ENCODE results near the gene RPL23. TPM values are rescaled to one million over a fixed set of nuclear protein-coding genes. Genes with fewer than 3 reads are reported as not detected.

RPL23 gene
- total and polyA plus RNA-seq, 9 of the 15 experiments (the other 6 are each of a cell fraction or from before 2014, with no cell fraction given) = 1,745 to 3,667 (median 3,096) TPM

DNA sequence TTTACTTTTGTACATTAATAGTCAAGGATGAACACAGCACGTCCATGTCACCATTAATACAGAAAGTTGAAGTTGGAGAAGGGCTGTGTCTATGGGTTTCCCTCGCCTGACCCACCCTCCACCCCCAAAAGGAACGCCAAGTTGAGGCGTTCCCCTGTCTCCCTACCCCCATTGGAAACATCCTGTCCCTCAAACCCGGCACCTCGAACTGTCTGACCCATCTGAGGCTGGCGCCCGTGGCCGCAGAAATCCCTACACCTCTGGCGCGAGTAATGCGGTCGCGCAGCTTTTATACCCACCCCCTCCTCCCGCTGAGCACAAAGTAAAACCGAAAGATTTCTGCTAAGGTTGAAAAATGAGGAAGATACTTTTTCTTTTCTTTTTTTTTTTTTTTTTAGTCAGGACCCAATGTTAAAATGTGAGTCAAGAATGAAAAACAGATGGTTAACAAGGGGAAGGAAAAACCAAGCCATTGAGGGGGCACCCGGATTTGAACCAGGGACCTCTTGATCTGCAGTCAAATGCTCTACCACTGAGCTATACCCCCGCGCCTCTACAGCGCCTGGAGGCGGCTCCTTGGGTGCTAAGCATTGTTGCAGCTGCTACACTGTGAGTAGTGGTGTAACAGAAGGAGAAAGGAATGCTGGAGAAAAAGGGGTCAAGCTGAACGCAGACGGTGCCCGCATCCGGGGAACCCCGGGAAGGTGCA, 15.4 kb upstream of the RPL23 start (continued):
- TF ChIP-seq, protein P1, sequence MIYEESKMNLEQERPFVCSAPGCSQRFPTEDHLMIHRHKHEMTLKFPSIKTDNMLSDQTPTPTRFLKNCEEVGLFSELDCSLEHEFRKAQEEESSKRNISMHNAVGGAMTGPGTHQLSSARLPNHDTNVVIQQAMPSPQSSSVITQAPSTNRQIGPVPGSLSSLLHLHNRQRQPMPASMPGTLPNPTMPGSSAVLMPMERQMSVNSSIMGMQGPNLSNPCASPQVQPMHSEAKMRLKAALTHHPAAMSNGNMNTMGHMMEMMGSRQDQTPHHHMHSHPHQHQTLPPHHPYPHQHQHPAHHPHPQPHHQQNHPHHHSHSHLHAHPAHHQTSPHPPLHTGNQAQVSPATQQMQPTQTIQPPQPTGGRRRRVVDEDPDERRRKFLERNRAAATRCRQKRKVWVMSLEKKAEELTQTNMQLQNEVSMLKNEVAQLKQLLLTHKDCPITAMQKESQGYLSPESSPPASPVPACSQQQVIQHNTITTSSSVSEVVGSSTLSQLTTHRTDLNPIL (CRISPR knock-in tag; IDR thresholded peaks at IDR 0.05) = no peak
- TF ChIP-seq ZNF668 (CRISPR knock-in tag; IDR thresholded peaks at IDR 0.05) = no peak
- TF ChIP-seq CREB1 (IDR thresholded peaks at IDR 0.05) = no peak
- no peak for TF ChIP-seq CREB1 (CRISPR knock-in tag; IDR thresholded peaks at IDR 0.05)
- TF ChIP-seq, protein P2, sequence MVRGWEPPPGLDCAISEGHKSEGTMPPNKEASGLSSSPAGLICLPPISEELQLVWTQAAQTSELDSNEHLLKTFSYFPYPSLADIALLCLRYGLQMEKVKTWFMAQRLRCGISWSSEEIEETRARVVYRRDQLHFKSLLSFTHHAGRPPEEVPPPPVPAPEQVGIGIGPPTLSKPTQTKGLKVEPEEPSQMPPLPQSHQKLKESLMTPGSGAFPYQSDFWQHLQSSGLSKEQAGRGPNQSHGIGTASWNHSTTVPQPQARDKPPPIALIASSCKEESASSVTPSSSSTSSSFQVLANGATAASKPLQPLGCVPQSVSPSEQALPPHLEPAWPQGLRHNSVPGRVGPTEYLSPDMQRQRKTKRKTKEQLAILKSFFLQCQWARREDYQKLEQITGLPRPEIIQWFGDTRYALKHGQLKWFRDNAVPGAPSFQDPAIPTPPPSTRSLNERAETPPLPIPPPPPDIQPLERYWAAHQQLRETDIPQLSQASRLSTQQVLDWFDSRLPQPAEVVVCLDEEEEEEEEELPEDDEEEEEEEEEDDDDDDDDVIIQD (CRISPR knock-in tag; IDR thresholded peaks at IDR 0.05) = no peak
- TF ChIP-seq ZNF41 (CRISPR knock-in tag; conservative IDR thresholded peaks at IDR 0.05) = no peak
- no peak for TF ChIP-seq SETDB1 (IDR thresholded peaks at IDR 0.05; ENCODE audit: low read length)
- no peak for TF ChIP-seq CHD4 (IDR thresholded peaks at IDR 0.05; ENCODE audit: insufficient read depth, insufficient replicate concordance, low read depth, low read length, poor library complexity, severe bottlenecking)
- TF ChIP-seq, protein P3, sequence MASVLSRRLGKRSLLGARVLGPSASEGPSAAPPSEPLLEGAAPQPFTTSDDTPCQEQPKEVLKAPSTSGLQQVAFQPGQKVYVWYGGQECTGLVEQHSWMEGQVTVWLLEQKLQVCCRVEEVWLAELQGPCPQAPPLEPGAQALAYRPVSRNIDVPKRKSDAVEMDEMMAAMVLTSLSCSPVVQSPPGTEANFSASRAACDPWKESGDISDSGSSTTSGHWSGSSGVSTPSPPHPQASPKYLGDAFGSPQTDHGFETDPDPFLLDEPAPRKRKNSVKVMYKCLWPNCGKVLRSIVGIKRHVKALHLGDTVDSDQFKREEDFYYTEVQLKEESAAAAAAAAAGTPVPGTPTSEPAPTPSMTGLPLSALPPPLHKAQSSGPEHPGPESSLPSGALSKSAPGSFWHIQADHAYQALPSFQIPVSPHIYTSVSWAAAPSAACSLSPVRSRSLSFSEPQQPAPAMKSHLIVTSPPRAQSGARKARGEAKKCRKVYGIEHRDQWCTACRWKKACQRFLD (CRISPR knock-in tag; IDR thresholded peaks at IDR 0.05) = no peak
- no peak for TF ChIP-seq ETV5 (CRISPR knock-in tag; IDR thresholded peaks at IDR 0.05; ENCODE audit: low read depth)
- TF ChIP-seq, protein P4, sequence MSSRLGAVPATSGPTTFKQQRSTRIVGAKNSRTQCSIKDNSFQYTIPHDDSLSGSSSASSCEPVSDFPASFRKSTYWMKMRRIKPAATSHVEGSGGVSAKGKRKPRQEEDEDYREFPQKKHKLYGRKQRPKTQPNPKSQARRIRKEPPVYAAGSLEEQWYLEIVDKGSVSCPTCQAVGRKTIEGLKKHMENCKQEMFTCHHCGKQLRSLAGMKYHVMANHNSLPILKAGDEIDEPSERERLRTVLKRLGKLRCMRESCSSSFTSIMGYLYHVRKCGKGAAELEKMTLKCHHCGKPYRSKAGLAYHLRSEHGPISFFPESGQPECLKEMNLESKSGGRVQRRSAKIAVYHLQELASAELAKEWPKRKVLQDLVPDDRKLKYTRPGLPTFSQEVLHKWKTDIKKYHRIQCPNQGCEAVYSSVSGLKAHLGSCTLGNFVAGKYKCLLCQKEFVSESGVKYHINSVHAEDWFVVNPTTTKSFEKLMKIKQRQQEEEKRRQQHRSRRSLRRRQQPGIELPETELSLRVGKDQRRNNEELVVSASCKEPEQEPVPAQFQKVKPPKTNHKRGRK (tag; IDR thresholded peaks at IDR 0.05) = no peak
- TF ChIP-seq, protein P5, sequence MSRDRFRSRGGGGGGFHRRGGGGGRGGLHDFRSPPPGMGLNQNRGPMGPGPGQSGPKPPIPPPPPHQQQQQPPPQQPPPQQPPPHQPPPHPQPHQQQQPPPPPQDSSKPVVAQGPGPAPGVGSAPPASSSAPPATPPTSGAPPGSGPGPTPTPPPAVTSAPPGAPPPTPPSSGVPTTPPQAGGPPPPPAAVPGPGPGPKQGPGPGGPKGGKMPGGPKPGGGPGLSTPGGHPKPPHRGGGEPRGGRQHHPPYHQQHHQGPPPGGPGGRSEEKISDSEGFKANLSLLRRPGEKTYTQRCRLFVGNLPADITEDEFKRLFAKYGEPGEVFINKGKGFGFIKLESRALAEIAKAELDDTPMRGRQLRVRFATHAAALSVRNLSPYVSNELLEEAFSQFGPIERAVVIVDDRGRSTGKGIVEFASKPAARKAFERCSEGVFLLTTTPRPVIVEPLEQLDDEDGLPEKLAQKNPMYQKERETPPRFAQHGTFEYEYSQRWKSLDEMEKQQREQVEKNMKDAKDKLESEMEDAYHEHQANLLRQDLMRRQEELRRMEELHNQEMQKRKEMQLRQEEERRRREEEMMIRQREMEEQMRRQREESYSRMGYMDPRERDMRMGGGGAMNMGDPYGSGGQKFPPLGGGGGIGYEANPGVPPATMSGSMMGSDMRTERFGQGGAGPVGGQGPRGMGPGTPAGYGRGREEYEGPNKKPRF (IDR thresholded peaks at IDR 0.05; ENCODE audit: low read depth, low read length) = no peak
- no peak for TF ChIP-seq ZNF133 (CRISPR knock-in tag; IDR thresholded peaks at IDR 0.05)
- no peak for TF ChIP-seq ZNF780A (CRISPR knock-in tag; IDR thresholded peaks at IDR 0.05)
- TF ChIP-seq ASH1L (IDR thresholded peaks at IDR 0.05; ENCODE audit: borderline replicate concordance, low read depth, partially characterized antibody) = no peak
- TF ChIP-seq, protein P6, sequence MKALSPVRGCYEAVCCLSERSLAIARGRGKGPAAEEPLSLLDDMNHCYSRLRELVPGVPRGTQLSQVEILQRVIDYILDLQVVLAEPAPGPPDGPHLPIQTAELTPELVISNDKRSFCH (CRISPR knock-in tag; IDR thresholded peaks at IDR 0.05) = no peak
- TF ChIP-seq, protein P6 (tag; IDR thresholded peaks at IDR 0.05) = no peak
- no peak for TF ChIP-seq TCFL5 (CRISPR knock-in tag; conservative IDR thresholded peaks at IDR 0.05)
- TF ChIP-seq MCM5 (IDR thresholded peaks at IDR 0.05; ENCODE audit: low read depth) = no peak
- TF ChIP-seq E2F3 (CRISPR knock-in tag; IDR thresholded peaks at IDR 0.05) = no peak
